Endothelial cell of umbilical vein (primary cell): Measurements from ENCODE around the gene UTS2R. TPM values are rescaled to one million over a fixed set of nuclear protein-coding genes. Genes with fewer than 3 reads are reported as not detected.

ENCODE experiments used
- BruUV-seq: library from RNA; stranded (reverse); fragments of 400-500 nt; replicated peaks from 2 replicates; lab custom pipeline; 2021; lab: Mats Ljungman, UMichigan
- CTCF ChIA-PET: fragments of 300-600, 350-600 bp; sonication (Branson Sonifier 250); formaldehyde crosslinking; loops from one replicate; lab custom pipeline; 2021; ENCODE audit warnings: antibody characterized with exemption, inconsistent platforms; lab: Charles Lee
- POLR2A ChIA-PET: fragments of 300-600, 350-600 bp; sonication (Branson Sonifier 250); formaldehyde crosslinking; loops from one replicate; lab custom pipeline; 2021; ENCODE audit warnings: antibody characterized with exemption, inconsistent platforms; lab: Charles Lee
- DNase-seq: peaks from one replicate; pipeline ENCODE4 v3.0.0-alpha.2; 2011; ENCODE audit warnings: low read depth, low spot score
- FAIRE-seq: peaks from 2 replicates; lab custom pipeline; 2011; peaks lifted over from hg19 to GRCh38; lab: Jason Lieb, UNC
- H2AFZ ChIP-seq: 2 replicates; pipeline ENCODE4 v1.6.0; 2012; ENCODE audit warnings: low read depth, low read length, control low read depth, inconsistent platforms
- H3K27ac ChIP-seq: 2 replicates; pipeline ENCODE4 v1.5.1; 2011; ENCODE audit warnings: low read depth, mild to moderate bottlenecking, control low read depth, low read length, moderate library complexity; ENCODE audit not compliant: insufficient read depth
- H3K27me3 ChIP-seq, 2 experiments: 2 replicates each; pipeline versions ENCODE4 v1.6.0 to v1.6.1; 2011; ENCODE audit warnings: low read length in 2 of 2, mixed read lengths in 1 of 2; ENCODE audit not compliant: control insufficient read depth in 2 of 2, insufficient read depth in 2 of 2
- H3K36me3 ChIP-seq, 2 experiments: 2 replicates in 1 of 2; 3 replicates in 1 of 2; pipeline ENCODE4 v1.5.1; 2011; ENCODE audit warnings: low read length in 2 of 2, mild to moderate bottlenecking in 1 of 2, moderate library complexity in 1 of 2; ENCODE audit not compliant: control insufficient read depth in 2 of 2, insufficient read depth in 2 of 2; ENCODE audit errors: extremely low read depth in 1 of 2
- H3K4me1 ChIP-seq: 3 replicates; pipeline ENCODE4 v1.5.1; 2011; ENCODE audit warnings: mild to moderate bottlenecking, low read length; ENCODE audit not compliant: control insufficient read depth, insufficient read depth; ENCODE audit errors: extremely low read depth
- H3K4me2 ChIP-seq: 2 replicates; pipeline ENCODE4 v1.6.1; 2011; ENCODE audit warnings: low read length, control low read depth, mixed read lengths; ENCODE audit not compliant: insufficient read depth
- H3K4me3 ChIP-seq, 3 experiments: fragments of 200-600 bp in 1 of 3; sonication (generic), shearing (Covaris generic) in 1 of 3; replicated peaks in 1 of 3; 2 replicates each; pipeline ENCODE4 v1.5.1; 2011 to 2016; ENCODE audit warnings: control low read depth in 3 of 3, low read length in 3 of 3, mild to moderate bottlenecking in 2 of 3, inconsistent platforms in 1 of 3, low read depth in 1 of 3, moderate library complexity in 1 of 3; ENCODE audit not compliant: insufficient read depth in 1 of 3
- H3K79me2 ChIP-seq: 2 replicates; pipeline ENCODE4 v1.6.0; 2012; ENCODE audit warnings: low read length, inconsistent platforms; ENCODE audit not compliant: control insufficient read depth, insufficient read depth
- H3K9ac ChIP-seq: replicated peaks from 2 replicates; pipeline ENCODE3; 2011; ENCODE audit warnings: low read length, control low read depth; ENCODE audit not compliant: insufficient read depth; ENCODE audit errors: extremely low read depth
- H3K9me1 ChIP-seq: replicated peaks from 3 replicates; pipeline ENCODE4 v1.6.0; 2011; ENCODE audit warnings: mild to moderate bottlenecking, low read length; ENCODE audit not compliant: control insufficient read depth, insufficient read depth; ENCODE audit errors: extremely low read depth
- H3K9me3 ChIP-seq: replicated peaks from 2 replicates; pipeline ENCODE4 v1.5.1; 2012; ENCODE audit warnings: low read length, inconsistent platforms; ENCODE audit not compliant: control insufficient read depth, insufficient read depth
- H4K20me1 ChIP-seq: replicated peaks from 2 replicates; pipeline ENCODE3; 2011; ENCODE audit warnings: mild to moderate bottlenecking, low read length; ENCODE audit not compliant: control insufficient read depth, insufficient read depth; ENCODE audit errors: extremely low read depth
- EZH2 ChIP-seq: IDR thresholded peaks from 2 replicates; pipeline ENCODE4 v1.6.1; 2012; ENCODE audit warnings: borderline replicate concordance, low read depth, mild to moderate bottlenecking, moderate library complexity, low read length, inconsistent platforms; ENCODE audit not compliant: severe bottlenecking
- FOS ChIP-seq: IDR thresholded peaks from 2 replicates; pipeline ENCODE4 v1.6.1; 2011; ENCODE audit warnings: mild to moderate bottlenecking, low read length, moderate library complexity, borderline replicate concordance; ENCODE audit not compliant: insufficient read depth
- GATA2 ChIP-seq: IDR thresholded peaks from 2 replicates; pipeline ENCODE4 v1.7.0; 2011; ENCODE audit warnings: low read depth, mild to moderate bottlenecking, moderate library complexity, mixed read lengths, low read length; ENCODE audit not compliant: insufficient read length, insufficient read depth
- JUN ChIP-seq: IDR thresholded peaks from 2 replicates; pipeline ENCODE4 v1.6.1; 2011; ENCODE audit warnings: borderline replicate concordance, low read depth; ENCODE audit not compliant: insufficient read length, insufficient read depth
- MYC ChIP-seq: IDR thresholded peaks from one replicate; pipeline ENCODE4 v1.6.1; 2011; ENCODE audit warnings: mild to moderate bottlenecking, low read depth, low read length
- POLR2A ChIP-seq: IDR thresholded peaks from 2 replicates; pipeline ENCODE4 v1.6.1; 2012; ENCODE audit warnings: low read depth, mild to moderate bottlenecking, control low read depth, low read length
- POLR2AphosphoS5 ChIP-seq: IDR thresholded peaks from 2 replicates; pipeline ENCODE4 v1.6.1; 2012; ENCODE audit warnings: low read depth, mild to moderate bottlenecking, control low read depth, low read length, moderate library complexity; ENCODE audit not compliant: insufficient read depth
- dilution Hi-C: fragments of 300-500 bp; cut with MboI; formaldehyde crosslinking; loops from one replicate; pipeline ENCODE4 v1.15.0; 2019; ENCODE audit warnings: low sequenced_read_pairs; ENCODE audit not compliant: extremely low pct_ligation_motif_present
- intact Hi-C: fragments of 100-400 bp; cut with micrococcal nuclease; formaldehyde crosslinking; loops from one replicate; pipeline ENCODE4 v1.10.0; 2022
- polyA plus RNA-seq, 4 experiments: library from polyadenylated mRNA; depleted of rRNA in 3 of 4; stranded (reverse) in 3 of 4; unstranded in 1 of 4; fragments of >200 nt; gene quantifications; 2 replicates each; pipeline versions ENCODE4 v1.2.1 to v1.2.3, GENCODE V29; 2011 to 2012; ENCODE audit warnings: missing spikeins in 1 of 4
- total RNA-seq: library from RNA; stranded (reverse); gene quantifications from 2 replicates; pipeline ENCODE4 v1.2.3, GENCODE V29; 2021
- TF ChIP-seq, protein P1 (sequence below): IDR thresholded peaks from 2 replicates; pipeline ENCODE4 v1.6.1; 2011; ENCODE audit not compliant: insufficient read depth, insufficient read length
- TF ChIP-seq, protein P2 (sequence below), 2 donors: IDR thresholded peaks; 1 replicate in 1 of 2; 2 replicates in 1 of 2; pipeline ENCODE4 v1.5.1; 2011; ENCODE audit warnings: low read length in 2 of 2, mild to moderate bottlenecking in 2 of 2, moderate library complexity in 2 of 2, control low read depth in 1 of 2, inconsistent platforms in 1 of 2, low read depth in 1 of 2; ENCODE audit not compliant: insufficient read depth in 1 of 2; ENCODE audit errors: extremely low read depth in 1 of 2

Gene UTS2R
- total and polyA plus RNA-seq, 2 donors (not counting 3 experiments of a cell fraction or from before 2014, with no cell fraction given), result not detected

- no peaks in the 10 kb centered on the region for H3K9me3 ChIP-seq
- TF ChIP-seq EZH2 (no peak), POLR2AphosphoS5 (no peak), GATA2 (no peak), MYC (no peak), POLR2A (peak; percentile 19), JUN (peak; percentile 63), FOS (peak; percentile 93)
- TF ChIP-seq, protein P1, sequence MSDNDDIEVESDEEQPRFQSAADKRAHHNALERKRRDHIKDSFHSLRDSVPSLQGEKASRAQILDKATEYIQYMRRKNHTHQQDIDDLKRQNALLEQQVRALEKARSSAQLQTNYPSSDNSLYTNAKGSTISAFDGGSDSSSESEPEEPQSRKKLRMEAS, result no peak
- TF ChIP-seq, protein P2, sequence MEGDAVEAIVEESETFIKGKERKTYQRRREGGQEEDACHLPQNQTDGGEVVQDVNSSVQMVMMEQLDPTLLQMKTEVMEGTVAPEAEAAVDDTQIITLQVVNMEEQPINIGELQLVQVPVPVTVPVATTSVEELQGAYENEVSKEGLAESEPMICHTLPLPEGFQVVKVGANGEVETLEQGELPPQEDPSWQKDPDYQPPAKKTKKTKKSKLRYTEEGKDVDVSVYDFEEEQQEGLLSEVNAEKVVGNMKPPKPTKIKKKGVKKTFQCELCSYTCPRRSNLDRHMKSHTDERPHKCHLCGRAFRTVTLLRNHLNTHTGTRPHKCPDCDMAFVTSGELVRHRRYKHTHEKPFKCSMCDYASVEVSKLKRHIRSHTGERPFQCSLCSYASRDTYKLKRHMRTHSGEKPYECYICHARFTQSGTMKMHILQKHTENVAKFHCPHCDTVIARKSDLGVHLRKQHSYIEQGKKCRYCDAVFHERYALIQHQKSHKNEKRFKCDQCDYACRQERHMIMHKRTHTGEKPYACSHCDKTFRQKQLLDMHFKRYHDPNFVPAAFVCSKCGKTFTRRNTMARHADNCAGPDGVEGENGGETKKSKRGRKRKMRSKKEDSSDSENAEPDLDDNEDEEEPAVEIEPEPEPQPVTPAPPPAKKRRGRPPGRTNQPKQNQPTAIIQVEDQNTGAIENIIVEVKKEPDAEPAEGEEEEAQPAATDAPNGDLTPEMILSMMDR (IDR thresholded peaks at IDR 0.05; ENCODE audit: extremely low read depth in 1 of 2, insufficient read depth in 1 of 2, low read depth in 1 of 2, low read length in 2 of 2), result no peak
- CTCF ChIA-PET, result interaction anchor here (0.7 to 2.1 kb wide), 9 partner anchors 9 to 309 kb away, joined by 3 to 6 read pairs (median 3); no protein-coding TSS in a partner anchor
- intact Hi-C loops (loop anchor here (5.0 kb wide), 1 partner anchor 42 kb away; no protein-coding TSS in a partner anchor), dilution Hi-C loops (no loop called here)
- no peaks in the 10 kb centered on the region for H3K79me2 ChIP-seq
- DNase-seq (peak; percentile 59), FAIRE-seq (peak; percentile 95)
- H3K4me2 ChIP-seq, result peak overlapping the region; percentile 28
- peaks cover 16% of the 10 kb centered on the region for H3K4me1 ChIP-seq
- H3K27ac ChIP-seq, result peak overlapping the region; percentile 2
- H3K4me3 ChIP-seq, result peak overlapping the region in 2 of 3 experiments; percentile 12 to 21
- no peaks in the 10 kb centered on the region for H3K27me3 ChIP-seq
- no peak overlapping the region for H3K9ac ChIP-seq
- no peaks in the 10 kb centered on the region for H3K36me3 ChIP-seq
- no peaks in the 10 kb centered on the region for H4K20me1 ChIP-seq
- H3K9me1 ChIP-seq, result no peaks in the 10 kb centered on the region
- POLR2A ChIA-PET, result interaction anchor here (0.9 kb wide), 1 partner anchor 9 kb away, joined by 3 read pairs; no protein-coding TSS in a partner anchor
- no TSS peak for BruUV-seq
- peak overlapping the region; percentile 72 for H2AFZ ChIP-seq
Measured at GRCh38 chr17:82338858-82339633, 32.5 kb upstream of the UTS2R start.
